ENCODE data around the gene MARCHF7. TPM values are rescaled to one million over a fixed set of nuclear protein-coding genes. Genes with fewer than 3 reads are reported as not detected.

MARCHF7 gene
- total and polyA plus RNA-seq, 2 of the 8 experiments (the other 6 are each of a cell fraction or from before 2014, with no cell fraction given) = 18.3 to 116 TPM

- peak overlapping the region; percentile 82 for H2AFZ ChIP-seq (ENCODE audit: low read length)
- H3K36me3 ChIP-seq (ENCODE audit: control insufficient read depth in 2 of 4, insufficient read depth in 4 of 4, low read length in 3 of 4) = peaks cover 0 to 19% (median 3%) of the 10 kb centered on the region in 4 experiments; a peak in 5 of 8 replicates
- H4K20me1 ChIP-seq (replicated peaks in 1 of 2; ENCODE audit: control insufficient read depth in 1 of 2, insufficient read depth in 2 of 2, low read length in 2 of 2) = peaks cover 10 to 13% of the 10 kb centered on the region in 2 experiments
- H3K27ac ChIP-seq (ENCODE audit: low read depth, low read length) = peak overlapping the region; percentile 37; the same call in 1 of the 2 replicates
- H3K79me2 ChIP-seq (ENCODE audit: control insufficient read depth in 1 of 2, insufficient read depth in 2 of 2, low read length in 2 of 2) = peaks cover 35 to 49% of the 10 kb centered on the region in 2 experiments
- H3K56ac ChIP-seq (replicated peaks; ENCODE audit: insufficient read length, low read depth, low read length) = no peak overlapping the region
- H3K23ac ChIP-seq (ENCODE audit: insufficient read length) = no peak overlapping the region
- peak overlapping the region; percentile 34 for H4K91ac ChIP-seq (replicated peaks; ENCODE audit: insufficient read length, low read length)
- TF ChIP-seq KDM5A (IDR thresholded peaks at IDR 0.05; ENCODE audit: low read length) (no peak), SIX5 (IDR thresholded peaks at IDR 0.05; ENCODE audit: low read depth, low read length) (no peak), POU5F1 (IDR thresholded peaks at IDR 0.05; ENCODE audit: low read depth, low read length) (no peak), EGR1 (IDR thresholded peaks at IDR 0.05; ENCODE audit: borderline replicate concordance, low read depth, low read length) (0 out of 2 replicates have a peak, but pooled peaks have one; percentile 9), TBP (IDR thresholded peaks at IDR 0.05; ENCODE audit: low read depth, low read length) (peak; percentile 94), SRF (IDR thresholded peaks at IDR 0.05; ENCODE audit: low read depth, low read length) (no peak)
- H2BK15ac ChIP-seq (ENCODE audit: low read length) = no peak overlapping the region
- H3K14ac ChIP-seq (ENCODE audit: insufficient read length) = no peak overlapping the region
- 0 out of 2 replicates have a peak, but pooled peaks cover 2% of the 10 kb centered on the region for H3K79me1 ChIP-seq (ENCODE audit: low read depth, low read length)
- H3K9ac ChIP-seq (replicated peaks in 1 of 4; ENCODE audit: extremely low read depth in 1 of 4, low read depth in 3 of 4, low read length in 3 of 4) = peak overlapping the region in 3 of 4 experiments; percentile 58 to 71 (median 68); a peak in 6 of 7 replicates
- peak overlapping the region; percentile 61 for H4K5ac ChIP-seq (ENCODE audit: insufficient read length, low read depth, low read length)
- H2AK5ac ChIP-seq (ENCODE audit: low read depth, low read length) = no peak overlapping the region
- H3K18ac ChIP-seq (ENCODE audit: extremely low read depth, low read length) = no peak overlapping the region
- H3K4me1 ChIP-seq (replicated peaks in 1 of 4; ENCODE audit: control insufficient read depth in 3 of 4, insufficient read depth in 4 of 4, low read length in 3 of 4) = peaks cover 0 to 8% (median 2%) of the 10 kb centered on the region in 4 experiments; a peak in 3 of 7 replicates
- H2BK120ac ChIP-seq (replicated peaks; ENCODE audit: low read depth, low read length) = no peak overlapping the region
- no peaks in the 10 kb centered on the region for H3K27me3 ChIP-seq (replicated peaks in 1 of 4; ENCODE audit: control insufficient read depth in 3 of 4, extremely low read depth in 1 of 4, insufficient read depth in 3 of 4, low read length in 3 of 4)
- POLR2A ChIA-PET (ENCODE audit: partially characterized antibody) = interaction anchor here (0.6 to 4.6 kb wide), 47 partner anchors 9 to 742 kb away, joined by 3 to 75 read pairs (median 4); partner anchors contain the start of genes BAZ2B and WDSUB1
- H3K23me2 ChIP-seq (ENCODE audit: low read depth, low read length) = no peaks in the 10 kb centered on the region
- H2BK5ac ChIP-seq (ENCODE audit: low read depth, low read length) = peak overlapping the region; percentile 22; the same call in 1 of the 2 replicates
- peak overlapping the region; percentile 43 to 78 for H3K4me2 ChIP-seq (ENCODE audit: insufficient read depth in 1 of 2, low read depth in 2 of 2, low read length in 2 of 2)
- DNase-seq (ENCODE audit: low read depth in 1 of 2, low spot score in 2 of 2) = no peak
- CTCF ChIA-PET (ENCODE audit: partially characterized antibody) = interaction anchor here (0.7 to 1.3 kb wide), 4 partner anchors 90 to 206 kb away, joined by 3 to 4 read pairs (median 3); no protein-coding TSS in a partner anchor
- H3K4ac ChIP-seq (replicated peaks; ENCODE audit: insufficient read length, low read depth, low read length) = no peak overlapping the region
- peak overlapping the region; percentile 84 to 96 (median 92) for H3K4me3 ChIP-seq (ENCODE audit: extremely low read depth in 1 of 4, insufficient read depth in 2 of 4, low read depth in 3 of 4, low read length in 4 of 4)
- H4K8ac ChIP-seq (ENCODE audit: extremely low read depth, insufficient read depth, low read length) = no peak overlapping the region
- H2BK12ac ChIP-seq (ENCODE audit: low read depth, low read length) = no peak overlapping the region
- no peaks in the 10 kb centered on the region for H3K9me3 ChIP-seq (ENCODE audit: insufficient read depth in 2 of 2, low read depth in 1 of 2, low read length in 1 of 2)
- WGBS, 2 experiments (ENCODE audit: extremely low coverage in 1 of 2, insufficient coverage in 1 of 2, insufficient read length in 1 of 2, insufficient replicate concordance in 2 of 2, low coverage in 1 of 2, low lambda C conversion rate in 2 of 2, missing lambda C conversion rate in 1 of 2) = 2% methylated on average over 7 of the region's 10 CpGs; no CpG with 5 or more reads in 1 of the 2 experiments
- no peak for FAIRE-seq
- no peak overlapping the region for H2BK20ac ChIP-seq (ENCODE audit: low read length)
Observed at GRCh38 chr2:159711562-159712142, 654 bp upstream of the MARCHF7 start.

All from H1 (cell line).